K562 (cell line): Measurements from ENCODE around the gene SH3BP5. TPM values are rescaled to one million over a fixed set of nuclear protein-coding genes. Genes with fewer than 3 reads are reported as not detected.

ENCODE experiments used
- ATAC-seq: fragments of 200-7000 bp; cut with Tn5 transposase; 3 replicates; pipeline ENCODE4 v1.9.1; 2020; ENCODE audit warnings: moderate library complexity
- BruUV-seq: library from RNA; stranded (reverse); fragments of 400-500 nt; replicated peaks from 2 replicates; lab custom pipeline; 2021; lab: Mats Ljungman, UMichigan
- CTCF ChIA-PET: fragments of 300-600 bp; formaldehyde crosslinking; extraction: SDS; loops from one replicate; lab custom pipeline; 2021; ENCODE audit warnings: low intra/inter-chr PET ratio; lab: Yijun Ruan, JAX
- POLR2A ChIA-PET: fragments of 300-600, 350-650 bp; sonication (Branson Sonifier 250); formaldehyde crosslinking; extraction: SDS; loops from one replicate; lab custom pipeline; 2021; ENCODE audit warnings: antibody characterized with exemption, inconsistent platforms; lab: Yijun Ruan, JAX
- DNase-seq, 4 experiments: peaks; one replicate each; pipeline versions ENCODE4 v3.0.0 to v3.0.0-alpha.2; 2011 to 2018; ENCODE audit warnings: low spot score in 3 of 4, mixed read lengths in 3 of 4; ENCODE audit errors: extremely low read depth in 1 of 4
- FAIRE-seq: peaks from 2 replicates; lab custom pipeline; 2011; peaks lifted over from hg19 to GRCh38; lab: Jason Lieb, UNC
- H2AFZ ChIP-seq: 2 replicates; pipeline ENCODE4 v1.6.0; 2011; ENCODE audit warnings: low read depth, low read length, control low read depth, inconsistent platforms
- H3K27ac ChIP-seq: fragments of 200-600 bp; 3 replicates; pipeline ENCODE4 v1.8.0; 2011; ENCODE audit warnings: low read depth, mild to moderate bottlenecking, control low read depth, inconsistent platforms, low read length, moderate library complexity, mixed read lengths; ENCODE audit errors: extremely low read depth
- H3K27me3 ChIP-seq, 2 experiments: fragments of 300-600 bp in 1 of 2; 2 replicates in 1 of 2; 3 replicates in 1 of 2; pipeline versions ENCODE4 v1.6.0 to v1.8.0; 2011; ENCODE audit warnings: inconsistent platforms in 2 of 2, low read length in 2 of 2, mild to moderate bottlenecking in 1 of 2, mixed read lengths in 1 of 2, moderate library complexity in 1 of 2; ENCODE audit not compliant: control insufficient read depth in 2 of 2, insufficient read depth in 2 of 2
- H3K36me3 ChIP-seq: fragments of 300-600 bp; 3 replicates; pipeline ENCODE4 v1.8.0; 2011; ENCODE audit warnings: mild to moderate bottlenecking, low read length, inconsistent platforms; ENCODE audit not compliant: control insufficient read depth, insufficient read depth
- H3K4me1 ChIP-seq, 2 experiments: fragments of 200-600 bp in 1 of 2; replicated peaks in 1 of 2; 2 replicates in 1 of 2; 3 replicates in 1 of 2; pipeline versions ENCODE4 v1.5.1 to v1.8.0; 2011; ENCODE audit warnings: inconsistent platforms in 2 of 2, low read length in 2 of 2, mild to moderate bottlenecking in 1 of 2, mixed read lengths in 1 of 2, moderate library complexity in 1 of 2; ENCODE audit not compliant: control insufficient read depth in 2 of 2, insufficient read depth in 2 of 2
- H3K4me2 ChIP-seq: 2 replicates; pipeline ENCODE4 v1.6.1; 2011; ENCODE audit warnings: low read length, control low read depth, inconsistent platforms, mixed read lengths; ENCODE audit not compliant: insufficient read depth
- H3K4me3 ChIP-seq: fragments of 200-600 bp; sonication (generic), shearing (Covaris generic); 2 replicates; pipeline ENCODE4 v1.5.1; 2016; ENCODE audit warnings: control low read depth, inconsistent platforms
- H3K79me2 ChIP-seq: fragments of 200-600 bp; 3 replicates; pipeline ENCODE4 v1.8.0; 2011; ENCODE audit warnings: low read length, inconsistent platforms; ENCODE audit not compliant: control insufficient read depth, insufficient read depth
- H3K9ac ChIP-seq, 2 experiments: 2 replicates each; pipeline versions ENCODE4 v1.6.0 to v1.6.1; 2011; ENCODE audit warnings: low read depth in 2 of 2, low read length in 2 of 2, control low read depth in 1 of 2, inconsistent platforms in 1 of 2, mild to moderate bottlenecking in 1 of 2, mixed read lengths in 1 of 2; ENCODE audit not compliant: insufficient read depth in 1 of 2
- H3K9me1 ChIP-seq: one replicate; pipeline ENCODE4 v1.6.0; 2011; ENCODE audit warnings: inconsistent platforms, mild to moderate bottlenecking, low read length, moderate library complexity; ENCODE audit not compliant: control insufficient read depth, insufficient read depth
- H3K9me3 ChIP-seq: replicated peaks from 2 replicates; pipeline ENCODE4 v1.5.1; 2011; ENCODE audit warnings: low read depth, low read length, inconsistent platforms; ENCODE audit not compliant: control insufficient read depth, insufficient read depth
- H4K20me1 ChIP-seq: replicated peaks from 2 replicates; pipeline ENCODE4 v1.6.1; 2011; ENCODE audit warnings: low read length, inconsistent platforms, mixed read lengths; ENCODE audit not compliant: control insufficient read depth, insufficient read depth
- ARID2 ChIP-seq: fragments of 450-650 bp; IDR thresholded peaks from 2 replicates; pipeline ENCODE4 v1.6.1; 2017; ENCODE audit warnings: antibody characterized with exemption, mild to moderate bottlenecking
- ATF2 ChIP-seq: sonication (generic); formaldehyde crosslinking; IDR thresholded peaks from 2 replicates; pipeline ENCODE4 v1.8.1; 2022; ENCODE audit warnings: missing genetic modification reagents
- SRSF3 ChIP-seq: fragments of 200-400 bp; formaldehyde crosslinking; IDR thresholded peaks from 2 replicates; pipeline ENCODE4 v1.6.1; 2016; ENCODE audit warnings: mild to moderate bottlenecking, low read length, moderate library complexity; ENCODE audit not compliant: insufficient read depth
- ZNF436 ChIP-seq: fragments of 250-450, 450-650 bp; sonication (Bioruptor Pico); formaldehyde crosslinking; IDR thresholded peaks from 2 replicates; pipeline ENCODE4 v1.7.0; 2020; ENCODE audit warnings: mild to moderate bottlenecking
- ZNF639 ChIP-seq, 2 experiments: fragments of 200-800 bp in 1 of 2; sonication (Bioruptor generic) in 1 of 2; sonication (generic) in 1 of 2; formaldehyde crosslinking in 1 of 2; IDR thresholded peaks in 1 of 2; conservative IDR thresholded peaks in 1 of 2; 2 replicates each; pipeline versions ENCODE4 v1.5.0 to v1.6.1; 2016 to 2020; ENCODE audit warnings: missing compliant biosample characterization in 1 of 2, missing genetic modification characterization in 1 of 2, missing genetic modification reagents in 1 of 2
- WGBS: fragments of 100-300 bp; shearing (Covaris generic); methylation state at CpG from one replicate; pipeline ENCODE4 v1.1.6; 2016; ENCODE audit warnings: low coverage, mixed read lengths; ENCODE audit not compliant: insufficient coverage; ENCODE audit errors: missing lambda C conversion rate; 5-methylcytosine and 5-hydroxymethylcytosine counted together
- in situ Hi-C: fragments of 300-500 bp; cut with MboI; formaldehyde crosslinking; loops from 4 replicates; pipeline ENCODE4 v1.15.0; 2018; ENCODE audit warnings: inconsistent platforms, mixed read lengths
- intact Hi-C: fragments of 100-400 bp; cut with micrococcal nuclease; formaldehyde crosslinking; loops from 2 replicates; pipeline ENCODE4 v1.14.2; 2022
- polyA plus RNA-seq, 8 experiments: library from polyadenylated mRNA; depleted of rRNA in 4 of 8; stranded (reverse) in 5 of 8; unstranded in 3 of 8; fragments of >200 nt; fragmentation: Nextera tagmentation in 2 of 8; fragmentation: Illumina TruSeq in 1 of 8; extraction: Ambion mirVana in 2 of 8; extraction: Trizol in 1 of 8; gene quantifications; 2 replicates each; pipeline versions ENCODE4 v1.2.1 to v1.2.3, GENCODE V29; 2011 to 2014; ENCODE audit warnings: inconsistent platforms in 1 of 8, missing spikeins in 1 of 8
- total RNA-seq, 7 experiments: library from RNA; depleted of rRNA in 6 of 7; stranded (reverse); fragments of >200 nt in 6 of 7; fragmentation: Illumina TruSeq in 2 of 7; extraction: Trizol in 2 of 7; gene quantifications; 2 replicates each; pipeline versions ENCODE4 v1.2.1 to v1.2.3, GENCODE V29; 2011 to 2021; ENCODE audit warnings: low replicate concordance in 1 of 7

Gene SH3BP5
- total and polyA plus RNA-seq, 9 of the 15 experiments (the other 6 are each of a cell fraction or from before 2014, with no cell fraction given) = 2.9 to 29.0 (median 14.9) TPM

GRCh38 chr3:15298504-15298903, 33.9 kb downstream of the SH3BP5 start:
- no peaks in the 10 kb centered on the region for H3K9me1 ChIP-seq
- no peak for FAIRE-seq
- H3K4me2 ChIP-seq = no peak overlapping the region
- no peak overlapping the region for H2AFZ ChIP-seq
- DNase-seq = no peak
- POLR2A ChIA-PET = interaction anchor here (0.6 to 3.5 kb wide), 6 partner anchors 9 to 872 kb away, joined by 3 to 21 read pairs (median 4); no protein-coding TSS in a partner anchor
- ATAC-seq = no peak
- no peak overlapping the region for H3K4me3 ChIP-seq
- H3K36me3 ChIP-seq = peaks cover 13% of the 10 kb centered on the region
- H4K20me1 ChIP-seq = no peaks in the 10 kb centered on the region
- WGBS = 67% methylated on average over 3 of the region's 3 CpGs
- BruUV-seq = no TSS peak
- H3K27ac ChIP-seq = peak overlapping the region; percentile 7; the same call in 1 of the 3 replicates
- no peaks in the 10 kb centered on the region for H3K9me3 ChIP-seq
- no peaks in the 10 kb centered on the region for H3K27me3 ChIP-seq
- peaks cover 4% of the 10 kb centered on the region; the same call in 1 of the 3 replicates for H3K79me2 ChIP-seq
- in situ Hi-C loops (no loop called here), intact Hi-C loops (no loop called here)
- TF ChIP-seq ZNF436 = no peak
- TF ChIP-seq ATF2 (CRISPR knock-in tag) = no peak
- TF ChIP-seq ZNF639 (CRISPR knock-in tag; conservative IDR thresholded peaks at IDR 0.05 in 1 of 2, IDR thresholded peaks at IDR 0.05 in 1 of 2) = 0 out of 4 replicates have a peak, but pooled peaks of 1 of the 2 experiments have one; percentile 4
- TF ChIP-seq ARID2 = 0 out of 2 replicates have a peak, but pooled peaks have one; percentile 24
- TF ChIP-seq SRSF3 = no peak
- peaks cover 35 to 53% of the 10 kb centered on the region in 2 experiments for H3K4me1 ChIP-seq
- no peak overlapping the region; a peak in 1 of 4 replicates for H3K9ac ChIP-seq
- CTCF ChIA-PET = no interaction called here
